Measurements from ENCODE around the gene DSCAML1. TPM values are rescaled to one million over a fixed set of nuclear protein-coding genes. Genes with fewer than 3 reads are reported as not detected.

DSCAML1 gene
- total RNA-seq, 6 experiments from 2014 or later, result not detected

GRCh38 chr11:117676501-117676900, 120.5 kb downstream of the DSCAML1 start:
- no peak overlapping the region for H3K4me3 Mint-ChIP-seq
- H3K27me3 Mint-ChIP-seq (ENCODE audit: insufficient read depth), result peaks cover 60% of the 10 kb centered on the region
- no peaks in the 10 kb centered on the region for H3K9me3 Mint-ChIP-seq
- no peak overlapping the region for H3K27ac Mint-ChIP-seq
- TF ChIP-seq CTCF (IDR thresholded peaks at IDR 0.05), result no peak
- no peak for DNase-seq
- no peaks in the 10 kb centered on the region for H3K36me3 Mint-ChIP-seq (ENCODE audit: low read depth)
- no peaks in the 10 kb centered on the region for H3K4me1 Mint-ChIP-seq (ENCODE audit: low read depth)

- DNase-seq, result no peak
- TF ChIP-seq CTCF (IDR thresholded peaks at IDR 0.05), result no peak
- H3K9me3 Mint-ChIP-seq, result no peaks in the 10 kb centered on the region
- no peak overlapping the region for H3K27ac Mint-ChIP-seq
- peaks cover 54% of the 10 kb centered on the region for H3K27me3 Mint-ChIP-seq (ENCODE audit: insufficient read depth)
- no peaks in the 10 kb centered on the region for H3K4me1 Mint-ChIP-seq (ENCODE audit: low read depth)
- no peaks in the 10 kb centered on the region for H3K36me3 Mint-ChIP-seq (ENCODE audit: low read depth)
- no peak overlapping the region for H3K4me3 Mint-ChIP-seq
Observed at GRCh38 chr11:117673602-117674001, 123.4 kb downstream of the DSCAML1 start.

- H3K4me3 Mint-ChIP-seq, result no peak overlapping the region
- peaks cover 48% of the 10 kb centered on the region for H3K27me3 Mint-ChIP-seq (ENCODE audit: insufficient read depth)
- DNase-seq, result no peak
- TF ChIP-seq CTCF (IDR thresholded peaks at IDR 0.05), result no peak
- H3K27ac Mint-ChIP-seq, result no peak overlapping the region
- no peaks in the 10 kb centered on the region for H3K36me3 Mint-ChIP-seq (ENCODE audit: low read depth)
- no peaks in the 10 kb centered on the region for H3K4me1 Mint-ChIP-seq (ENCODE audit: low read depth)
- H3K9me3 Mint-ChIP-seq, result no peaks in the 10 kb centered on the region
Observed at GRCh38 chr11:117671370-117671769, 125.6 kb downstream of the DSCAML1 start.

- Mint-ChIP-seq H3K9me3 (no peaks in the 10 kb centered on the region), H3K27me3 (ENCODE audit: insufficient read depth) (peaks cover 49% of the 10 kb centered on the region), H3K4me3 (no peak overlapping the region), H3K27ac (no peak overlapping the region), H3K36me3 (ENCODE audit: low read depth) (no peaks in the 10 kb centered on the region), H3K4me1 (ENCODE audit: low read depth) (no peaks in the 10 kb centered on the region)
- no peak for TF ChIP-seq CTCF (IDR thresholded peaks at IDR 0.05)
- no peak for DNase-seq
Observed at GRCh38 chr11:117670924-117671323, 126.1 kb downstream of the DSCAML1 start.

GRCh38 chr11:117670443-117670842, 126.6 kb downstream of the DSCAML1 start:
- no peaks in the 10 kb centered on the region for H3K36me3 Mint-ChIP-seq (ENCODE audit: low read depth)
- no peaks in the 10 kb centered on the region for H3K4me1 Mint-ChIP-seq (ENCODE audit: low read depth)
- no peak for DNase-seq
- peaks cover 49% of the 10 kb centered on the region for H3K27me3 Mint-ChIP-seq (ENCODE audit: insufficient read depth)
- H3K4me3 Mint-ChIP-seq, result no peak overlapping the region
- H3K9me3 Mint-ChIP-seq, result no peaks in the 10 kb centered on the region
- no peak for TF ChIP-seq CTCF (IDR thresholded peaks at IDR 0.05)
- no peak overlapping the region for H3K27ac Mint-ChIP-seq

- no peak for TF ChIP-seq CTCF (IDR thresholded peaks at IDR 0.05)
- peaks cover 54% of the 10 kb centered on the region for H3K27me3 Mint-ChIP-seq (ENCODE audit: insufficient read depth)
- H3K36me3 Mint-ChIP-seq (ENCODE audit: low read depth), result no peaks in the 10 kb centered on the region
- H3K9me3 Mint-ChIP-seq, result no peaks in the 10 kb centered on the region
- H3K27ac Mint-ChIP-seq, result no peak overlapping the region
- H3K4me1 Mint-ChIP-seq (ENCODE audit: low read depth), result no peaks in the 10 kb centered on the region
- H3K4me3 Mint-ChIP-seq, result no peak overlapping the region
- DNase-seq, result no peak
Observed at GRCh38 chr11:117669616-117670015, 127.4 kb downstream of the DSCAML1 start.
